H9 (cell line): ENCODE measurements around the gene UGT1A3. TPM values are rescaled to one million over a fixed set of nuclear protein-coding genes. Genes with fewer than 3 reads are reported as not detected.

ENCODE experiments used
- DNase-seq: peaks from one replicate; pipeline ENCODE4 v3.0.0-alpha.2; 2017
- H2AFZ ChIP-seq: one replicate; pipeline ENCODE4 v1.6.1; 2013; ENCODE audit warnings: mild to moderate bottlenecking, low read length, control low read depth, moderate library complexity
- H2AK5ac ChIP-seq: 2 replicates; pipeline ENCODE4 v1.6.1; 2013; ENCODE audit warnings: low read length, control low read depth, mixed read lengths; ENCODE audit not compliant: insufficient read length
- H2BK120ac ChIP-seq: one replicate; pipeline ENCODE4 v1.6.1; 2013; ENCODE audit warnings: low read depth, mild to moderate bottlenecking, low read length, control low read depth, inconsistent platforms; ENCODE audit not compliant: poor library complexity, severe bottlenecking
- H2BK12ac ChIP-seq: 2 replicates; pipeline ENCODE4 v1.6.1; 2013; ENCODE audit warnings: low read length, control low read depth, mixed read lengths, low read depth; ENCODE audit not compliant: insufficient read length
- H2BK15ac ChIP-seq: 2 replicates; pipeline ENCODE4 v1.6.1; 2013; ENCODE audit warnings: low read depth, low read length, control low read depth
- H2BK20ac ChIP-seq: one replicate; pipeline ENCODE4 v1.6.1; 2013; ENCODE audit warnings: low read depth, mild to moderate bottlenecking, low read length, control low read depth, inconsistent platforms; ENCODE audit not compliant: poor library complexity, severe bottlenecking
- H2BK5ac ChIP-seq: 2 replicates; pipeline ENCODE4 v1.6.1; 2013; ENCODE audit warnings: low read length, control low read depth, mixed read lengths; ENCODE audit not compliant: insufficient read length
- H3K14ac ChIP-seq: 2 replicates; pipeline ENCODE4 v1.6.1; 2013; ENCODE audit warnings: low read length, control low read depth; ENCODE audit not compliant: insufficient read depth
- H3K18ac ChIP-seq: 2 replicates; pipeline ENCODE4 v1.6.1; 2013; ENCODE audit warnings: low read depth, mild to moderate bottlenecking, mixed read lengths, low read length, control low read depth; ENCODE audit not compliant: insufficient read length
- H3K23ac ChIP-seq: 2 replicates; pipeline ENCODE4 v1.6.1; 2013; ENCODE audit warnings: low read length, control low read depth, mixed read lengths, low read depth; ENCODE audit not compliant: insufficient read length
- H3K23me2 ChIP-seq: 2 replicates; pipeline ENCODE4 v1.6.1; 2013; ENCODE audit warnings: low read depth, mild to moderate bottlenecking, mixed read lengths, low read length, control low read depth; ENCODE audit not compliant: insufficient read length, poor library complexity, severe bottlenecking
- H3K27ac ChIP-seq: 2 replicates; pipeline ENCODE4 v1.5.1; 2013; ENCODE audit warnings: low read length, control low read depth, mixed read lengths, low read depth; ENCODE audit not compliant: insufficient read length
- H3K27me3 ChIP-seq: 2 replicates; pipeline ENCODE4 v1.6.1; 2013; ENCODE audit warnings: low read length, control low read depth, inconsistent platforms; ENCODE audit not compliant: insufficient read depth
- H3K4ac ChIP-seq: 2 replicates; pipeline ENCODE4 v1.6.1; 2013; ENCODE audit warnings: low read depth, mild to moderate bottlenecking, control low read depth, inconsistent platforms, low read length, moderate library complexity
- H3K4me1 ChIP-seq: 2 replicates; pipeline ENCODE4 v1.6.1; 2013; ENCODE audit warnings: low read length, control low read depth, inconsistent platforms; ENCODE audit not compliant: insufficient read depth
- H3K4me2 ChIP-seq: 2 replicates; pipeline ENCODE4 v1.6.1; 2013; ENCODE audit warnings: low read length, control low read depth, mixed read lengths; ENCODE audit not compliant: insufficient read length, insufficient read depth
- H3K56ac ChIP-seq: 2 replicates; pipeline ENCODE4 v1.6.1; 2013; ENCODE audit warnings: low read depth, mild to moderate bottlenecking, mixed read lengths, low read length, control low read depth; ENCODE audit not compliant: insufficient read length
- H3K79me1 ChIP-seq: 2 replicates; pipeline ENCODE4 v1.6.1; 2013; ENCODE audit warnings: low read depth, mild to moderate bottlenecking, moderate library complexity, low read length, control low read depth, inconsistent platforms; ENCODE audit not compliant: insufficient read depth, poor library complexity, severe bottlenecking
- H3K79me2 ChIP-seq: 2 replicates; pipeline ENCODE4 v1.6.1; 2013; ENCODE audit warnings: low read length, control low read depth, inconsistent platforms; ENCODE audit not compliant: insufficient read depth
- H3K9ac ChIP-seq: 2 replicates; pipeline ENCODE4 v1.6.1; 2013; ENCODE audit warnings: low read length, control low read depth, mixed read lengths; ENCODE audit not compliant: insufficient read length; ENCODE audit errors: extremely low read depth
- H3K9me3 ChIP-seq: one replicate; pipeline ENCODE4 v1.6.1; 2013; ENCODE audit warnings: low read depth, low read length, inconsistent platforms; ENCODE audit not compliant: control insufficient read depth
- H3T11ph ChIP-seq: one replicate; pipeline ENCODE4 v1.6.1; 2013; ENCODE audit warnings: mild to moderate bottlenecking, low read length, control low read depth, inconsistent platforms
- H4K20me1 ChIP-seq: one replicate; pipeline ENCODE4 v1.6.1; 2013; ENCODE audit not compliant: control insufficient read depth, insufficient read length, insufficient read depth
- H4K5ac ChIP-seq: 2 replicates; pipeline ENCODE4 v1.6.1; 2013; ENCODE audit warnings: low read depth, mild to moderate bottlenecking, mixed read lengths, low read length, control low read depth; ENCODE audit not compliant: insufficient read length
- H4K8ac ChIP-seq: replicated peaks from 2 replicates; pipeline ENCODE4 v1.6.1; 2013; ENCODE audit warnings: low read length, control low read depth, mixed read lengths, low read depth; ENCODE audit not compliant: insufficient read length
- H4K91ac ChIP-seq: 2 replicates; pipeline ENCODE4 v1.6.1; 2013; ENCODE audit warnings: low read depth, mild to moderate bottlenecking, moderate library complexity, mixed read lengths, low read length, control low read depth; ENCODE audit not compliant: insufficient read length
- H3K27ac Mint-ChIP-seq, 3 experiments: 2 replicates in 2 of 3; 3 replicates in 1 of 3; pipeline ENCODE4 v1.8.0; 2020 to 2021; ENCODE audit warnings: mixed read lengths in 3 of 3, mild to moderate bottlenecking in 1 of 3, moderate library complexity in 1 of 3
- H3K27me3 Mint-ChIP-seq: 2 replicates; pipeline ENCODE4 v1.8.0; 2021; ENCODE audit warnings: low read depth, mild to moderate bottlenecking, moderate library complexity, mixed read lengths
- H3K36me3 Mint-ChIP-seq, 3 experiments: 2 replicates in 2 of 3; 3 replicates in 1 of 3; pipeline ENCODE4 v1.8.0; 2020 to 2021; ENCODE audit warnings: low read depth in 3 of 3, mixed read lengths in 3 of 3; ENCODE audit not compliant: insufficient read depth in 1 of 3
- H3K4me1 Mint-ChIP-seq, 2 experiments: 2 replicates each; pipeline ENCODE4 v1.8.0; 2020; ENCODE audit warnings: mixed read lengths in 2 of 2
- H3K4me3 Mint-ChIP-seq, 2 experiments: 2 replicates in 1 of 2; 3 replicates in 1 of 2; pipeline ENCODE4 v1.8.0; 2020 to 2021; ENCODE audit warnings: mild to moderate bottlenecking in 2 of 2, mixed read lengths in 2 of 2, moderate library complexity in 1 of 2
- H3K9me3 Mint-ChIP-seq, 2 experiments: 2 replicates in 1 of 2; 3 replicates in 1 of 2; pipeline ENCODE4 v1.8.0; 2020; ENCODE audit warnings: mild to moderate bottlenecking in 2 of 2, mixed read lengths in 2 of 2, moderate library complexity in 1 of 2
- WGBS: extraction: QIAGEN DNeasy Blood & Tissue Kit; methylation state at CpG from one replicate; pipeline ENCODE4 v1.1.7; 2013; ENCODE audit warnings: missing lambda C conversion rate, low lambda C conversion rate, mixed read lengths; ENCODE audit not compliant: insufficient read length; ENCODE audit errors: extremely low coverage; 5-methylcytosine and 5-hydroxymethylcytosine counted together
- total RNA-seq: library from RNA; stranded (reverse); gene quantifications from 2 replicates; pipeline ENCODE4 v1.2.1, GENCODE V29; 2021
- TF ChIP-seq, protein P1 (sequence below): fragments of 200-600 bp; sonication (generic); conservative IDR thresholded peaks from 3 replicates; pipeline ENCODE4 v1.8.0; 2021; ENCODE audit warnings: antibody characterized with exemption, mild to moderate bottlenecking

The UGT1A3 gene
- total RNA-seq, 1 experiment from 2014 or later: not detected

DNA sequence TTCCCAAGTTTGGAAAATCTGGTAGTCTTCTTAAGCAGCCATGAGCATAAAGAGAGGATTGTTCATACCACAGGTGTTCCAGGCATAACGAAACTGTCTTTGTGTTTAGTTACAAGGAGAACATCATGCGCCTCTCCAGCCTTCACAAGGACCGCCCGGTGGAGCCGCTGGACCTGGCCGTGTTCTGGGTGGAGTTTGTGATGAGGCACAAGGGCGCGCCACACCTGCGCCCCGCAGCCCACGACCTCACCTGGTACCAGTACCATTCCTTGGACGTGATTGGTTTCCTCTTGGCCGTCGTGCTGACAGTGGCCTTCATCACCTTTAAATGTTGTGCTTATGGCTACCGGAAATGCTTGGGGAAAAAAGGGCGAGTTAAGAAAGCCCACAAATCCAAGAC is 43.3 kb downstream of the UGT1A3 start:
- no peak overlapping the region for H3K56ac ChIP-seq
- H4K8ac ChIP-seq: no peak overlapping the region
- no peak overlapping the region for H3K23ac ChIP-seq
- no peak overlapping the region for H2BK20ac ChIP-seq
- no peaks in the 10 kb centered on the region for H3K27me3 ChIP-seq
- no peak overlapping the region for H3K4me2 ChIP-seq
- DNase-seq: no peak
- H3K27ac Mint-ChIP-seq: no peak overlapping the region
- no peak overlapping the region for H4K91ac ChIP-seq
- H3K9me3 Mint-ChIP-seq: peaks cover 8 to 10% of the 10 kb centered on the region in 2 experiments; a peak in 4 of 5 replicates
- peaks cover 1 to 4% (median 3%) of the 10 kb centered on the region in 3 experiments; a peak in 4 of 7 replicates for H3K36me3 Mint-ChIP-seq
- H3K4me1 ChIP-seq: peaks cover 2% of the 10 kb centered on the region; the same call in 1 of the 2 replicates
- H4K5ac ChIP-seq: no peak overlapping the region
- H3K23me2 ChIP-seq: no peaks in the 10 kb centered on the region
- no peak overlapping the region for H3T11ph ChIP-seq
- no peak overlapping the region for H2BK15ac ChIP-seq
- no peak overlapping the region for H2BK120ac ChIP-seq
- H2AK5ac ChIP-seq: no peak overlapping the region
- no peak overlapping the region for H2BK5ac ChIP-seq
- peaks cover 5 to 6% of the 10 kb centered on the region in 2 experiments; a peak in 3 of 4 replicates for H3K4me1 Mint-ChIP-seq
- H3K4me3 Mint-ChIP-seq: no peak overlapping the region
- TF ChIP-seq, protein P1, sequence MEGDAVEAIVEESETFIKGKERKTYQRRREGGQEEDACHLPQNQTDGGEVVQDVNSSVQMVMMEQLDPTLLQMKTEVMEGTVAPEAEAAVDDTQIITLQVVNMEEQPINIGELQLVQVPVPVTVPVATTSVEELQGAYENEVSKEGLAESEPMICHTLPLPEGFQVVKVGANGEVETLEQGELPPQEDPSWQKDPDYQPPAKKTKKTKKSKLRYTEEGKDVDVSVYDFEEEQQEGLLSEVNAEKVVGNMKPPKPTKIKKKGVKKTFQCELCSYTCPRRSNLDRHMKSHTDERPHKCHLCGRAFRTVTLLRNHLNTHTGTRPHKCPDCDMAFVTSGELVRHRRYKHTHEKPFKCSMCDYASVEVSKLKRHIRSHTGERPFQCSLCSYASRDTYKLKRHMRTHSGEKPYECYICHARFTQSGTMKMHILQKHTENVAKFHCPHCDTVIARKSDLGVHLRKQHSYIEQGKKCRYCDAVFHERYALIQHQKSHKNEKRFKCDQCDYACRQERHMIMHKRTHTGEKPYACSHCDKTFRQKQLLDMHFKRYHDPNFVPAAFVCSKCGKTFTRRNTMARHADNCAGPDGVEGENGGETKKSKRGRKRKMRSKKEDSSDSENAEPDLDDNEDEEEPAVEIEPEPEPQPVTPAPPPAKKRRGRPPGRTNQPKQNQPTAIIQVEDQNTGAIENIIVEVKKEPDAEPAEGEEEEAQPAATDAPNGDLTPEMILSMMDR: no peak
- peaks cover 4% of the 10 kb centered on the region for H3K9me3 ChIP-seq
- H3K4ac ChIP-seq: no peak overlapping the region
- no peak overlapping the region for H3K18ac ChIP-seq
- no CpG with 5 or more reads among the region's 16 CpGs for WGBS
- H4K20me1 ChIP-seq: no peaks in the 10 kb centered on the region
- H3K27me3 Mint-ChIP-seq: no peaks in the 10 kb centered on the region
- no peak overlapping the region for H3K14ac ChIP-seq
- no peak overlapping the region for H3K9ac ChIP-seq
- no peak overlapping the region for H3K27ac ChIP-seq
- no peaks in the 10 kb centered on the region for H3K79me1 ChIP-seq
- no peak overlapping the region for H2AFZ ChIP-seq
- no peaks in the 10 kb centered on the region for H3K79me2 ChIP-seq
- H2BK12ac ChIP-seq: no peak overlapping the region
